Activated CD8-positive, alpha-beta T cell treated with anti-CD3 and anti-CD28 coated beads for 36 hours (primary cell): ENCODE results near the gene MBD3L2. TPM values are rescaled to one million over a fixed set of nuclear protein-coding genes. Genes with fewer than 3 reads are reported as not detected.
"Not testable (repeated sequence)": the region's sequence is repeated elsewhere in the genome, so short reads cannot be mapped to it uniquely, and the experiment has no call there.

Source experiments
- ATAC-seq: fragments of 200-7000 bp; cut with Tn5 transposase; one replicate; pipeline ENCODE4 v1.10.0; 2021; ENCODE audit warnings: mild to moderate bottlenecking, moderate library complexity
- CTCF ChIA-PET: fragments of 350-600 bp; sonication (Branson Sonifier 250); formaldehyde crosslinking; loops from one replicate; lab custom pipeline; 2021; ENCODE audit warnings: antibody characterized with exemption; lab: Charles Lee
- POLR2A ChIA-PET: fragments of 350-600 bp; sonication (Branson Sonifier 250); formaldehyde crosslinking; loops from one replicate; lab custom pipeline; 2021; ENCODE audit warnings: antibody characterized with exemption; lab: Charles Lee
- DNase-seq: peaks from one replicate; pipeline ENCODE4 v3.0.0-alpha.2; 2020
- H3K27ac Mint-ChIP-seq: one replicate; pipeline ENCODE4 v1.8.0; 2021; ENCODE audit warnings: mild to moderate bottlenecking, mixed read lengths
- H3K27me3 Mint-ChIP-seq: one replicate; pipeline ENCODE4 v1.8.0; 2021; ENCODE audit warnings: mixed read lengths
- H3K36me3 Mint-ChIP-seq: one replicate; pipeline ENCODE4 v1.8.0; 2021; ENCODE audit warnings: low read depth, mixed read lengths
- H3K4me1 Mint-ChIP-seq: one replicate; pipeline ENCODE4 v1.8.0; 2021; ENCODE audit warnings: low read depth, mixed read lengths
- H3K4me3 Mint-ChIP-seq: one replicate; pipeline ENCODE4 v1.8.0; 2021; ENCODE audit warnings: mild to moderate bottlenecking, moderate library complexity, mixed read lengths
- H3K9me3 Mint-ChIP-seq: one replicate; pipeline ENCODE4 v1.8.0; 2021; ENCODE audit warnings: mixed read lengths
- intact Hi-C: fragments of 100-400 bp; cut with micrococcal nuclease; formaldehyde crosslinking; loops from one replicate; pipeline ENCODE4 v1.10.0; 2022
- total RNA-seq, 2 experiments: library from RNA; stranded (reverse); gene quantifications; one replicate each; pipeline ENCODE4 v1.2.3, GENCODE V29; 2021
- TF ChIP-seq, protein P1 (sequence below): fragments of 200-600 bp; IDR thresholded peaks from one replicate; pipeline ENCODE4 v1.8.0; 2022; ENCODE audit warnings: antibody characterized with exemption, mild to moderate bottlenecking

The MBD3L2 gene
- total RNA-seq, 2 experiments from 2014 or later: not detected

- H3K4me3 Mint-ChIP-seq: no peak overlapping the region
- intact Hi-C loops: no loop called here
- H3K9me3 Mint-ChIP-seq: no peaks in the 10 kb centered on the region
- DNase-seq: peak; percentile 25
- no peaks in the 10 kb centered on the region for H3K36me3 Mint-ChIP-seq
- no peaks in the 10 kb centered on the region for H3K4me1 Mint-ChIP-seq
- TF ChIP-seq, protein P1, sequence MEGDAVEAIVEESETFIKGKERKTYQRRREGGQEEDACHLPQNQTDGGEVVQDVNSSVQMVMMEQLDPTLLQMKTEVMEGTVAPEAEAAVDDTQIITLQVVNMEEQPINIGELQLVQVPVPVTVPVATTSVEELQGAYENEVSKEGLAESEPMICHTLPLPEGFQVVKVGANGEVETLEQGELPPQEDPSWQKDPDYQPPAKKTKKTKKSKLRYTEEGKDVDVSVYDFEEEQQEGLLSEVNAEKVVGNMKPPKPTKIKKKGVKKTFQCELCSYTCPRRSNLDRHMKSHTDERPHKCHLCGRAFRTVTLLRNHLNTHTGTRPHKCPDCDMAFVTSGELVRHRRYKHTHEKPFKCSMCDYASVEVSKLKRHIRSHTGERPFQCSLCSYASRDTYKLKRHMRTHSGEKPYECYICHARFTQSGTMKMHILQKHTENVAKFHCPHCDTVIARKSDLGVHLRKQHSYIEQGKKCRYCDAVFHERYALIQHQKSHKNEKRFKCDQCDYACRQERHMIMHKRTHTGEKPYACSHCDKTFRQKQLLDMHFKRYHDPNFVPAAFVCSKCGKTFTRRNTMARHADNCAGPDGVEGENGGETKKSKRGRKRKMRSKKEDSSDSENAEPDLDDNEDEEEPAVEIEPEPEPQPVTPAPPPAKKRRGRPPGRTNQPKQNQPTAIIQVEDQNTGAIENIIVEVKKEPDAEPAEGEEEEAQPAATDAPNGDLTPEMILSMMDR: no peak
- ChIA-PET CTCF (interaction anchor here (0.8 kb wide), 1 partner anchor 275 kb away, joined by 3 read pairs; no protein-coding TSS in a partner anchor), POLR2A (no interaction called here)
- H3K27me3 Mint-ChIP-seq: no peaks in the 10 kb centered on the region
- no peak overlapping the region for H3K27ac Mint-ChIP-seq
- ATAC-seq: peak; percentile 52
Observed at GRCh38 chr19:7063339-7063738, 14.2 kb downstream of the MBD3L2 start.

DNA sequence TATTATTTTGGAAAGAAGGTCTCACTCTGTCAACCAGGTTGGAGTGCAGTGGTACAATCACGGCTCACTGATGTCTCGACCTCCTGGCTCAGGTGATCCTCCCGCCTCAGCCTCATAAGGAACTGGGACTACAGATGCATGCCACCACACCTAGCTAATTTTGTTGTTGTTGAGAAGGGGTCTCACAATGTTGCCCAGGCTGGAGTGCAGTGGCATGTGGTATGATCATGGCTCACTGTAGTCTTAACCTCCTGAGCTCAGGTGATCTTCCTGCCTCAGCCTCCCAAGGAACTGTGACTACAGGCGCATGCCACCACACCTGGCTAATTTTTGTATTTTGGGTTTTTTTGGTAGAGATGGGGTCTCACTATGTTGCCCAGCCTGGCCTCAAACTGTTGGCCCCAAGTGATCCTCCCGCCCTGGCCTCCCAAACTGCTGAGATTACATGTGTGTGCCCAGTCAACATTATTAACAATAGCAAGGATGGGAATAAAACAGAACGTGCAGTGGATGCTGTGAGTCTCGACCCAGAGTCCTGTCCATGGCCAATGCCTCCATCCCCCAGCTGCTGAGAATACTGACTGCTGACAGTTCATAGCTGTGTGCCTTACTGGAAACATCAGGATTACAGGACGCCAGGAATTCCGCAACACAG lies 14.8 kb downstream of the MBD3L2 start:
- ATAC-seq (peak; percentile 44), DNase-seq (peak; percentile 32)
- Mint-ChIP-seq H3K27me3 (no peaks in the 10 kb centered on the region), H3K4me1 (peaks cover under 1% of the 10 kb centered on the region), H3K27ac (no peak overlapping the region), H3K4me3 (no peak overlapping the region), H3K36me3 (no peaks in the 10 kb centered on the region), H3K9me3 (no peaks in the 10 kb centered on the region)
- POLR2A ChIA-PET: interaction anchor here (0.6 kb wide), 1 partner anchor 408 kb away, joined by 3 read pairs; no protein-coding TSS in a partner anchor
- intact Hi-C loops: no loop called here
- TF ChIP-seq, protein P1: no peak
- CTCF ChIA-PET: interaction anchor here (0.8 kb wide), 1 partner anchor 275 kb away, joined by 3 read pairs; no protein-coding TSS in a partner anchor

DNA sequence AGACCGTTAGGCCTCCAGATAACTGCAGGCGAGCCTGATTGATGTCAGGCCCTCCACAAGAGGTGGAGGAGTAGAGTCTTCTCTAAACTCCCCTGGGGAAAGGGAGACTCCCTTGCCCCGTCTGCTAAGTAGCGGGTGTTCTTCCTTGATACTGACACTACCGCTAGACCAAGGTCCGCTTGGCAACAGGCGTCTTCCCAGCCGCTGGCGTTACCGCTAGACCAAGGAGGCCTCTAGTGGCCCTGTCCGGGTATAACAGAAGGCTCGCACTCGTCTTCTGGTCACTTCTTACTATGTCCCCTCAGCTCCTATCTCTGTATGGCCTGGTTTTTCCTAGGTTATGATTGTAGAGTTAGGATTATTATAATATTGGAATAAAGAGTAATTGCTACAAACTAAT lies 18.0 kb downstream of the MBD3L2 start:
- CTCF ChIA-PET, H3K27me3 Mint-ChIP-seq, ATAC-seq, H3K4me3 Mint-ChIP-seq, H3K9me3 Mint-ChIP-seq, POLR2A ChIA-PET, H3K27ac Mint-ChIP-seq, intact Hi-C loops: not testable (repeated sequence)
- DNase-seq: peak; percentile 40
- H3K36me3 Mint-ChIP-seq: peaks cover 15% of the 10 kb centered on the region
- peaks cover 11% of the 10 kb centered on the region for H3K4me1 Mint-ChIP-seq

DNA sequence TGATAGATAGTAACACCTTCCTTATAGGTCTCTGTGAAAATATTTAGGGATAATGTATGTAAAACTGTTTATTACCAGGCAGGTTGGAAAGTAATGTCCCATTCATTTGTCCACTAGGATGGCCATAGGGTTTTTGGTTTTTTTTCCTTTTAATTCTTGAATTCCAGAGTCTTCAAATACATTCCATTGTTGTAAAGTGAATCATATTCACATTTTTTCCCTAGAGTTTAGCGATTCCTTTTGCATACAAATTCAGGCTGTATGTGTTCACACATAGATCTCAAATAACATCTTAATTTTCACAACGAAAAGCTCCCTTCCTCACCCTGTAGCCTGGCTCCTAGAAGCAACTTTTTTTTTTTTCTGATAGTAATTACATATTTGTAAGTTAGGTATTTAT lies 18.6 kb downstream of the MBD3L2 start:
- TF ChIP-seq, protein P1: no peak
- intact Hi-C loops: no loop called here
- H3K36me3 Mint-ChIP-seq: peaks cover 20% of the 10 kb centered on the region
- no peak overlapping the region for H3K27ac Mint-ChIP-seq
- DNase-seq: no peak
- H3K9me3 Mint-ChIP-seq: no peaks in the 10 kb centered on the region
- no peaks in the 10 kb centered on the region for H3K27me3 Mint-ChIP-seq
- no peak for ATAC-seq
- no peak overlapping the region for H3K4me3 Mint-ChIP-seq
- POLR2A ChIA-PET: interaction anchor here (0.5 to 3.7 kb wide), 2 partner anchors 14 to 585 kb away, joined by 5 to 14 read pairs; no protein-coding TSS in a partner anchor
- CTCF ChIA-PET: interaction anchor here (0.7 to 1.4 kb wide), 2 partner anchors 32 to 99 kb away, joined by 4 to 5 read pairs; no protein-coding TSS in a partner anchor
- H3K4me1 Mint-ChIP-seq: peaks cover 16% of the 10 kb centered on the region

DNA sequence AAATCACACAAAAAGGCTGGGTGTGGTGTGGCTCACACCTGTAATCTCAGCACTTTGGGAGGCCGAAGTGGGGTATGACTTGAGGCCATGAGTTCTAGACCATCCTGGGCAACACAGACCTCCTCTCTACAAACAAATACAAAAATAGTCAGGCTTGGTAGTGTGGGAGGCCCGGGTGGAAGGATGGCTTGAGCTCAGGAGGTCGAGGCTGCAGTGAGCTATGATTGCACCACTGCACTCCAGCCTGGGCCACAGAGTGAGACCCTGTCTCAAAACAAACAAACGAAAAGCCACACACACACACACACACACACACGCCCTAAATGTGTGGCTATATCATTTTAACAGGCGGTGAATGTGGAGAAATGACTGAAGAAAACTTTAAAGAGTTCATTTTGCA lies 19.5 kb downstream of the MBD3L2 start:
- intact Hi-C loops: no loop called here
- peak overlapping the region; percentile 89 for H3K4me3 Mint-ChIP-seq
- H3K9me3 Mint-ChIP-seq: no peaks in the 10 kb centered on the region
- POLR2A ChIA-PET: interaction anchor here (1.0 to 3.7 kb wide), 5 partner anchors 13 to 427 kb away, joined by 3 to 14 read pairs (median 3); no protein-coding TSS in a partner anchor
- TF ChIP-seq, protein P1: no peak
- peaks cover 16% of the 10 kb centered on the region for H3K4me1 Mint-ChIP-seq
- CTCF ChIA-PET: interaction anchor here (0.7 to 1.6 kb wide), 3 partner anchors 23 to 34 kb away, joined by 3 to 4 read pairs (median 4); no protein-coding TSS in a partner anchor
- peak overlapping the region; percentile 77 for H3K27ac Mint-ChIP-seq
- ATAC-seq (no peak), DNase-seq (no peak)
- no peaks in the 10 kb centered on the region for H3K27me3 Mint-ChIP-seq
- H3K36me3 Mint-ChIP-seq: peaks cover 25% of the 10 kb centered on the region
